ENCODE results near the gene RPL39.
"Not testable (repeated sequence)": the region's sequence is repeated elsewhere in the genome, so short reads cannot be mapped to it uniquely, and the experiment has no call there.

The RPL39 gene

DNA sequence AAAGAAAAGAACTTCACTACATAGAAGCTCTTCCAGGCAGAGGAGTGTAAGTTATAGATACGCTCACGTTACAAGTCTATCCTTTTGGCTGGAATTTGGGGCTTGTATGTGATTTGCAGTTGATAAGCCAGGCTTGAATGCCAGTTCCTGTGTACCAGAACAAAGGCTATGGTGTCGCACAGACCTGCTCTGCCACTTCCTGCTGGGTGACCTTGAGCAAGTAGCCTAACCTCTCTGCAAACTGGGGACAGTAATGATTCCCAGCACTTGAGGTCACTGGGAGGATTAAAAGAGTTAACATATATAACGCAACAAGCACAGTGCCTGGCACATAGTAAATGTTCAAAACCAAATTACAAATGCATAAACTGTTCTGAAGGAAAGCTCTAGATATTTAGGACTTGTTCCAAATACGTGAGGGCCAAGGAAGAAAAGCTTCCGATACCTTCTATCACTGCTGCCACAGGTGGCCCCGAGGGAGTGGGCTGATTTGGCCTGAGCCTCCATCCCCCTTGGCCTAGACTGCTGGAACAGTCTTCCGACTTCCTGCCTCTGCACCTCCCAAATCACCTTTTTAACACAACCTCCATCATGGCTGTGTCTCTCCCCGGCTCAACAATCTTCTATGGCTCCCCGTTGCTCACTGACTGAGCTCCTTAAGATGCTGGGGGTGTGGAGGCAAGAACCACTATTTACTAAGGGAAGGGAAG, 34.3 kb downstream of the RPL39 start:
- Histone ChIP-seq H3K36me3 (ENCODE audit: control insufficient read depth, insufficient read depth, low read length) (no peaks in the 10 kb centered on the region), H3K4me1 (ENCODE audit: control insufficient read depth, low read depth, low read length) (no peaks in the 10 kb centered on the region)

DNA sequence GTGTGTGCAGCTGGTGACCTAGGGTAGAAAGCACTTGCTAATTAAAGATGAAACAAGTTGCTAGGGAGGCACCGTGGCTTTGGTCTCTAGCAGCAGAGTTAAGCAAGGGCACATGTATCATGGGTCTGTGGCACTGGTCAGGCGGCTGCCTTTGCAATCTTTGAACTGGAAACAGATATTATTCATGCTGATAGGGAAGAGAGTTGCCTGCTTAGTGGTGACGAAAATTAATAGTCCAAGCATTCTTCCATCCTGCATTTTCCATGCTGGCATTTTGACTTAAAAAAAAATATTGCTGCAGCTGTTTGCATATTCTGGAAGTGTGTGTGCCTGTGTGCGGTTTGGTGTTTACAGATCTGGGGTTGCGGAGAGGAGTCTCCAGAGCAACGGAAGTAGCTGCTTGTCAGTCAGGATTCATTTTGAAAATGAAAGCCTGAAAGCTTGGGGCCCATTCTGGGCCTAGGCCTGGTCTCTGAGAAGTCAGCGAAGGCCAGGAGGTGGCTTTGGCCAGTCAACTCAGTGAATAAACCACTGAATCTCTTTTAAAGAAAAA, 35.4 kb downstream of the RPL39 start:
- H3K27me3 ChIP-seq (ENCODE audit: insufficient read depth, low read length, poor library complexity), result peaks cover 3% of the 10 kb centered on the region
- H3K4me1 ChIP-seq (ENCODE audit: control insufficient read depth, low read depth, low read length), result no peaks in the 10 kb centered on the region
- no peak for DNase-seq
- no peak overlapping the region for H4K8ac ChIP-seq (ENCODE audit: low read depth, low read length)
- H3K4ac ChIP-seq (ENCODE audit: low read depth, low read length), result no peak overlapping the region
- no peak overlapping the region for H2AK5ac ChIP-seq (ENCODE audit: low read length)
- no CpG with 5 or more reads among the region's 7 CpGs for WGBS (ENCODE audit: extremely low coverage, insufficient coverage, low lambda C conversion rate)
- H3K4me2 ChIP-seq (ENCODE audit: low read length), result no peak overlapping the region
- H2BK5ac ChIP-seq (ENCODE audit: low read length), result no peak overlapping the region
- H3K4me3 ChIP-seq (ENCODE audit: low read length), result no peak overlapping the region
- no peaks in the 10 kb centered on the region for H3K79me1 ChIP-seq (ENCODE audit: low read length)
- no peak overlapping the region for H3K27ac ChIP-seq (ENCODE audit: low read depth, low read length)
- H3K56ac ChIP-seq (ENCODE audit: low read length), result no peak overlapping the region
- no peaks in the 10 kb centered on the region for H3K79me2 ChIP-seq (ENCODE audit: control insufficient read depth, insufficient read depth, low read length)
- H4K5ac ChIP-seq (ENCODE audit: low read length), result no peak overlapping the region
- no peak overlapping the region for H2BK120ac ChIP-seq (ENCODE audit: low read depth, low read length)
- H3K9ac ChIP-seq (ENCODE audit: low read length), result no peak overlapping the region
- H3K36me3 ChIP-seq (ENCODE audit: control insufficient read depth, insufficient read depth, low read length), result no peaks in the 10 kb centered on the region
- no peak overlapping the region for H3K18ac ChIP-seq (ENCODE audit: low read length)
- no peak overlapping the region for H3K23ac ChIP-seq (ENCODE audit: low read length)
- H2BK15ac ChIP-seq (replicated peaks; ENCODE audit: low read depth), result no peak overlapping the region

More for the DNA sequence above, 34.3 kb downstream of the RPL39 start:
- Histone ChIP-seq H3K27me3 (ENCODE audit: insufficient read depth, low read length, poor library complexity) (peaks cover 3% of the 10 kb centered on the region), H2BK5ac (ENCODE audit: low read length) (no peak overlapping the region), H3K4me2 (ENCODE audit: low read length) (no peak overlapping the region), H3K56ac (ENCODE audit: low read length) (peak overlapping the region; percentile 25), H4K8ac (ENCODE audit: low read depth, low read length) (no peak overlapping the region), H4K5ac (ENCODE audit: low read length) (no peak overlapping the region), H3K18ac (ENCODE audit: low read length) (no peak overlapping the region), H2AK5ac (ENCODE audit: low read length) (no peak overlapping the region), H3K4me3 (ENCODE audit: low read length) (no peak overlapping the region), H3K23ac (ENCODE audit: low read length) (no peak overlapping the region), H2BK15ac (replicated peaks; ENCODE audit: low read depth) (no peak overlapping the region), H3K4ac (ENCODE audit: low read depth, low read length) (no peak overlapping the region), H3K27ac (ENCODE audit: low read depth, low read length) (no peak overlapping the region), H3K9ac (ENCODE audit: low read length) (no peak overlapping the region), H2BK120ac (ENCODE audit: low read depth, low read length) (no peak overlapping the region), H3K79me1 (ENCODE audit: low read length) (no peaks in the 10 kb centered on the region), H3K79me2 (ENCODE audit: control insufficient read depth, insufficient read depth, low read length) (no peaks in the 10 kb centered on the region)
- WGBS (ENCODE audit: extremely low coverage, insufficient coverage, low lambda C conversion rate), result no CpG with 5 or more reads among the region's 10 CpGs
- peak; percentile 23 for DNase-seq

DNA sequence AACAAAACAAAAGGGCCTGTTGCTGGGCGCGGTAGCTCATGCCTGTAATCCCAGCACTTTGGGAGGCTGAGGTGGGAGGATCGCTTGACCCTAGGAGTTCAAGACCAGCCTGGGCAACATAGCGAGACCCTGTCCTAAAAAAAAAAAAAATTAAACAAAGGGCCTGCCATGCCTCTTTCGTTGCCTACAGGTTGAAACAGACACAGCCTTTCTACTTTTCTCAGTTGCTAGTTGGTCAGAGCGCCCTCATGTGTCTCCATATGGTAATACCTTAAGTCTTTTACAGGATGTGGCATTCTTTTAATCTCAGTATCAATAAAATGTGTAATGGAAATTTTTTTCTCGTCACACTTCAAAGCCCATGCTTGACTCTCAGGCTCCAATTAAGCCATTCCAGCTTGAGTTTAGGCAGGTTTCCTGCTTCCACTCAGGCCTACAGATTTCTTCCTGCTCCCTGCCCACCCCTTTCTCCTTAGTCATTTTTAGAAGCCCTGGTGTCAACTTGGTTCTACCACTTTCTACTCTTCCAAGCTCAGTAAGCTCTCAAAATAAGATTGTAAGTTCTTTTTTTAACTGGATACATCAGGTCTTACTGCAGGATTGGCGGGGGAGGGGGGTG, 37.7 kb downstream of the RPL39 start:
- Histone ChIP-seq H3K79me2 (ENCODE audit: control insufficient read depth, insufficient read depth, low read length) (no peaks in the 10 kb centered on the region), H4K8ac (ENCODE audit: low read depth, low read length) (no peak overlapping the region), H3K27me3 (ENCODE audit: insufficient read depth, low read length, poor library complexity) (no peaks in the 10 kb centered on the region), H3K9ac (ENCODE audit: low read length) (no peak overlapping the region), H3K27ac (ENCODE audit: low read depth, low read length) (no peak overlapping the region), H3K4me2 (ENCODE audit: low read length) (no peak overlapping the region), H2BK5ac (ENCODE audit: low read length) (no peak overlapping the region), H3K4ac (ENCODE audit: low read depth, low read length) (no peak overlapping the region), H2BK15ac (replicated peaks; ENCODE audit: low read depth) (no peak overlapping the region), H2AK5ac (ENCODE audit: low read length) (no peak overlapping the region), H3K23ac (ENCODE audit: low read length) (no peak overlapping the region), H4K5ac (ENCODE audit: low read length) (no peak overlapping the region), H3K4me3 (ENCODE audit: low read length) (no peak overlapping the region), H3K4me1 (ENCODE audit: control insufficient read depth, low read depth, low read length) (no peaks in the 10 kb centered on the region), H3K18ac (ENCODE audit: low read length) (no peak overlapping the region), H3K36me3 (ENCODE audit: control insufficient read depth, insufficient read depth, low read length) (no peaks in the 10 kb centered on the region), H3K79me1 (ENCODE audit: low read length) (no peaks in the 10 kb centered on the region), H2BK120ac (ENCODE audit: low read depth, low read length) (no peak overlapping the region), H3K56ac (ENCODE audit: low read length) (no peak overlapping the region)
- no CpG with 5 or more reads among the region's 8 CpGs for WGBS (ENCODE audit: extremely low coverage, insufficient coverage, low lambda C conversion rate)
- peak; percentile 67 for DNase-seq

DNA sequence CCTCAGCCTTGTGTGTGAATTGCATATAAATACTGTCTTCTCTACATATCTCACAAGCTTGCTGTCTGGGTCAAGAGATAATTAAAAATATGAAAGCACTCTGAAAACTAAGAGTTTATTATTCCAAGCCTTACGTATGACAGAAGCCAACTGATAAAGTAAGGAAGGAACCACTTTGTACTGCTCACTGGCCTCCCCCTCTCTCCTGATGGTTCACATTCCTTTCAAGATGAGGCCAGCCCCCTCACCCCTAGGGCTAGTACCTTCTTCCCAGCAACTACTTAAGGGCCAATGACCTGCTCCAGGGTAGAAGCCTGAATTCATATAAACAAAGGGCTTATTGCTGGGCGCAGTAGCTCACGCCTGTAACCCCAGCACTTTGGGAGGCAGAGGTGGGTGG, 38.4 kb downstream of the RPL39 start:
- DNase-seq, result peak; percentile 70
- H2BK15ac ChIP-seq (replicated peaks; ENCODE audit: low read depth), result no peak overlapping the region
- H4K8ac ChIP-seq (ENCODE audit: low read depth, low read length), result no peak overlapping the region
- H3K27ac ChIP-seq (ENCODE audit: low read depth, low read length), result no peak overlapping the region
- WGBS (ENCODE audit: extremely low coverage, insufficient coverage, low lambda C conversion rate), result no CpG with 5 or more reads among the region's 3 CpGs
- no peak overlapping the region for H3K4me3 ChIP-seq (ENCODE audit: low read length)
- no peak overlapping the region for H3K18ac ChIP-seq (ENCODE audit: low read length)
- H3K27me3 ChIP-seq (ENCODE audit: insufficient read depth, low read length, poor library complexity), result no peaks in the 10 kb centered on the region
- no peak overlapping the region for H3K4ac ChIP-seq (ENCODE audit: low read depth, low read length)
- H3K9ac ChIP-seq (ENCODE audit: low read length), result no peak overlapping the region
- H3K4me1 ChIP-seq (ENCODE audit: control insufficient read depth, low read depth, low read length), result no peaks in the 10 kb centered on the region
- no peaks in the 10 kb centered on the region for H3K79me2 ChIP-seq (ENCODE audit: control insufficient read depth, insufficient read depth, low read length)
- no peak overlapping the region for H3K4me2 ChIP-seq (ENCODE audit: low read length)
- no peak overlapping the region for H2AK5ac ChIP-seq (ENCODE audit: low read length)
- H3K23ac ChIP-seq (ENCODE audit: low read length), result no peak overlapping the region
- no peak overlapping the region for H3K56ac ChIP-seq (ENCODE audit: low read length)
- H2BK120ac ChIP-seq (ENCODE audit: low read depth, low read length), result no peak overlapping the region
- H4K5ac ChIP-seq (ENCODE audit: low read length), result no peak overlapping the region
- no peaks in the 10 kb centered on the region for H3K36me3 ChIP-seq (ENCODE audit: control insufficient read depth, insufficient read depth, low read length)
- H3K79me1 ChIP-seq (ENCODE audit: low read length), result no peaks in the 10 kb centered on the region
- H2BK5ac ChIP-seq (ENCODE audit: low read length), result no peak overlapping the region

DNA sequence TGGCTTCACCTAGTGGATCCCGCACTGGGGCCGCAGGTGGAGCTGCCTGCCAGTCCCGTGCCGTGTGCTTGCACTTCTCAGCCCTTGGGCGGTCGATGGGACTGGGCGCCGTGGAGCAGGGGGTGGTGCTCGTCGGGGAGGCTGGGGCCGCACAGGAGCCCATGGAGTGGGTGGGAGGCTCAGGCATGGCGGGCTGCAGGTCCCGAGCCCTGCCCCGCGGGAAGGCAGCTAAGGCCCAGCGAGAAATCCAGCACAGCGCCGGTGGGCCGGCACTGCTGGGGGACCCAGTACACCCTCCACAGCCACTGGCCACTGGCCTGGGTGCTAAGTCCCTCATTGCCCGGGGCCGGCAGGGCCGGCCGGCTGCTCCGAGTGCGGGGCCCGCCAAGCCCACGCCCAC, 40.7 kb downstream of the RPL39 start:
- not testable (repeated sequence) for H3K23ac ChIP-seq (ENCODE audit: low read length); H3K56ac ChIP-seq (ENCODE audit: low read length); H3K36me3 ChIP-seq (ENCODE audit: control insufficient read depth, insufficient read depth, low read length); H3K4me1 ChIP-seq (ENCODE audit: control insufficient read depth, low read depth, low read length); DNase-seq; H3K4me3 ChIP-seq (ENCODE audit: low read length); H2BK5ac ChIP-seq (ENCODE audit: low read length); H2BK15ac ChIP-seq (replicated peaks; ENCODE audit: low read depth); H3K27ac ChIP-seq (ENCODE audit: low read depth, low read length); H3K4ac ChIP-seq (ENCODE audit: low read depth, low read length); H3K9ac ChIP-seq (ENCODE audit: low read length); H3K79me1 ChIP-seq (ENCODE audit: low read length); H3K79me2 ChIP-seq (ENCODE audit: control insufficient read depth, insufficient read depth, low read length); H3K27me3 ChIP-seq (ENCODE audit: insufficient read depth, low read length, poor library complexity); H4K8ac ChIP-seq (ENCODE audit: low read depth, low read length); H2AK5ac ChIP-seq (ENCODE audit: low read length); H3K18ac ChIP-seq (ENCODE audit: low read length); H2BK120ac ChIP-seq (ENCODE audit: low read depth, low read length); H4K5ac ChIP-seq (ENCODE audit: low read length); H3K4me2 ChIP-seq (ENCODE audit: low read length)
- no CpG with 5 or more reads among the region's 27 CpGs for WGBS (ENCODE audit: extremely low coverage, insufficient coverage, low lambda C conversion rate)
